T-cell (primary cell): Measurements from ENCODE around the gene GCSAM. TPM values are rescaled to one million over a fixed set of nuclear protein-coding genes. Genes with fewer than 3 reads are reported as not detected.

ENCODE experiments used
- ATAC-seq, 4 experiments: fragments of 200-7000 bp in 3 of 4; fragments of 150-1000 bp in 1 of 4; cut with Tn5 transposase; replicated peaks in 1 of 4; 1 replicate in 3 of 4; 2 replicates in 1 of 4; pipeline ENCODE4 v1.10.0; 2021; ENCODE audit warnings: moderate library complexity in 3 of 4, mild to moderate bottlenecking in 2 of 4, moderate number of reproducible peaks in 1 of 4
- CTCF ChIA-PET, 2 donors: fragments of 300-600 bp; sonication (Branson Sonifier 250); formaldehyde crosslinking; loops; one replicate each; lab custom pipeline; 2022; ENCODE audit warnings: antibody characterized with exemption in 2 of 2; lab: Charles Lee
- POLR2A ChIA-PET, 2 donors: fragments of 300-600 bp; sonication (Branson Sonifier 250); formaldehyde crosslinking; loops; one replicate each; lab custom pipeline; 2022; ENCODE audit warnings: antibody characterized with exemption in 2 of 2; lab: Charles Lee
- DNase-seq, 35 experiments: peaks; one replicate each; pipeline versions ENCODE4 v3.0.0 to v3.0.0-alpha.2; 2013 to 2023
- H3K27ac ChIP-seq: one replicate; pipeline ENCODE4 v1.5.1; 2013; ENCODE audit warnings: low read length
- H3K27me3 ChIP-seq, 2 experiments: replicated peaks in 1 of 2; 1 replicate in 1 of 2; 2 replicates in 1 of 2; pipeline versions ENCODE4 v1.6.1 to v1.7.0; 2013; ENCODE audit warnings: low read length in 1 of 2, mixed read lengths in 1 of 2; ENCODE audit not compliant: control insufficient read depth in 2 of 2, insufficient read depth in 2 of 2; ENCODE audit errors: extremely low read depth in 1 of 2
- H3K36me3 ChIP-seq, 2 donors: 1 replicate in 1 of 2; 2 replicates in 1 of 2; pipeline versions ENCODE4 v1.6.1 to v1.7.0; 2013; ENCODE audit warnings: low read length in 1 of 2; ENCODE audit not compliant: control insufficient read depth in 2 of 2, insufficient read depth in 1 of 2; ENCODE audit errors: extremely low read depth in 1 of 2
- H3K4me1 ChIP-seq, 2 experiments: 1 replicate in 1 of 2; 2 replicates in 1 of 2; pipeline versions ENCODE4 v1.6.1 to v1.7.0; 2013; ENCODE audit warnings: low read length in 2 of 2, mixed read lengths in 1 of 2; ENCODE audit not compliant: insufficient read depth in 2 of 2, control insufficient read depth in 1 of 2; ENCODE audit errors: extremely low read depth in 1 of 2
- H3K4me3 ChIP-seq, 2 donors: 1 replicate in 1 of 2; 2 replicates in 1 of 2; pipeline versions ENCODE4 v1.5.1 to v1.7.0; 2013; ENCODE audit warnings: mild to moderate bottlenecking in 2 of 2, low read length in 1 of 2, moderate library complexity in 1 of 2; ENCODE audit not compliant: control insufficient read depth in 1 of 2; ENCODE audit errors: extremely low read depth in 1 of 2
- H3K9me3 ChIP-seq: 2 replicates; pipeline ENCODE4 v1.7.0; 2013
- H3K27ac Mint-ChIP-seq, 2 donors: one replicate each; pipeline ENCODE4 v1.8.0; 2020 to 2021; ENCODE audit warnings: mild to moderate bottlenecking in 2 of 2, mixed read lengths in 2 of 2
- H3K27me3 Mint-ChIP-seq, 2 donors: one replicate each; pipeline ENCODE4 v1.8.0; 2021 to 2022; ENCODE audit warnings: mixed read lengths in 2 of 2
- H3K36me3 Mint-ChIP-seq: one replicate; pipeline ENCODE4 v1.8.0; 2021; ENCODE audit warnings: mixed read lengths
- H3K4me1 Mint-ChIP-seq, 3 donors: one replicate each; pipeline ENCODE4 v1.8.0; 2020 to 2022; ENCODE audit warnings: mixed read lengths in 3 of 3, mild to moderate bottlenecking in 1 of 3
- H3K4me3 Mint-ChIP-seq, 3 donors: one replicate each; pipeline ENCODE4 v1.8.0; 2020 to 2022; ENCODE audit warnings: mild to moderate bottlenecking in 3 of 3, mixed read lengths in 3 of 3, moderate library complexity in 3 of 3
- H3K9me3 Mint-ChIP-seq, 3 donors: one replicate each; pipeline ENCODE4 v1.8.0; 2020 to 2022; ENCODE audit warnings: mixed read lengths in 3 of 3
- WGBS: methylation state at CpG from one replicate; pipeline ENCODE4 v1.1.5; 2013; ENCODE audit warnings: missing lambda C conversion rate; ENCODE audit not compliant: insufficient coverage; 5-methylcytosine and 5-hydroxymethylcytosine counted together
- total RNA-seq, 35 experiments: library from RNA in 6 of 35; stranded (reverse) in 6 of 35; fragments of 120-200 nt in 1 of 35; gene quantifications; one replicate each; pipeline versions ENCODE4 v1.2.1 to v1.2.4 and lab custom pipeline; 2013 to 2026

The GCSAM gene
- total RNA-seq (10 to 100 TPM; 15.8 to 21.6 (median 18.2) TPM), total RNA-seq (lab: John Stamatoyannopoulos, UW) (3.0 to 46.3 (median 25.9) reads per million in 29 experiments)
- 32.6 TPM for total RNA-seq (2013)

DNA sequence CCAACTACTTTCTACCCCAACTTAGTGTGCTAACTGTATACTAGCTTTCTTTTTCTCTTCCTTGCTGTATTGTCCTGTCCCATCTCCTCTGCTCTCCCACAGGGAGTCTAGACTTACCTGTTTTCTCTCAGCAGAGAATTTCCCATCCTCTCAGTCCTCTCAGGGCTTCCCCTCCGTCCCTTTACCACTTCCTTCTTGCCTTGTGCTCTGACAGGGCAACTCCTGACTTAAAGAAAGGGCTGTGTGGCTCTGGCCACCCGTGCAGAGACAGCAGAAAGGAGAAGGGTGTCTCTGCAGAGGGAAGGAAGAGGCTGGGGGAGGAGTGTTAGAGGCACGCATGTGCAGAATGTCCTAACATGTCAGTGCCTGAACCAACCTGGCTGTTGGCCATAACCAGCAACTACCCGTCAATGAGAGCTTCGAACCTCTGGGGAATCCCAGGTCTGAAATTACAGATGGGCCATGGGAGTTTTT lies at the start of gene GCSAM:
Gene GCSAM (minus strand): TSS at position 274 of the 474 bp plus-strand sequence. CDS start 128 bp downstream, at position 146.
- H3K9me3 ChIP-seq = no peaks in the 10 kb centered on the region
- H3K36me3 ChIP-seq = no peaks in the 10 kb centered on the region
- Mint-ChIP-seq H3K36me3 (no peaks in the 10 kb centered on the region), H3K9me3 (no peaks in the 10 kb centered on the region), H3K4me1 (peaks cover 91 to 94% (median 92%) of the 10 kb centered on the region in 3 donors), H3K27ac (peak within 1 kb of the TSS; percentile 93 to 98), H3K27me3 (no peaks in the 10 kb centered on the region), H3K4me3 (peak within 1 kb of the TSS; percentile 86 to 92 (median 90))
- peak within 1 kb of the TSS; percentile 87 for H3K27ac ChIP-seq
- peak; percentile 71 to 79 (median 74) for ATAC-seq
- 0% methylated on average over 1 of the region's 5 CpGs for WGBS
- peaks cover 47 to 76% of the 10 kb centered on the region in 2 experiments for H3K4me1 ChIP-seq
- H3K27me3 ChIP-seq = no peaks in the 10 kb centered on the region
- DNase-seq = peak; percentile 31 to 89 (median 72)
- POLR2A ChIA-PET = no interaction called here
- CTCF ChIA-PET = interaction anchor here (1.1 to 1.3 kb wide), 2 partner anchors 9 to 22 kb away, joined by 3 to 7 read pairs; no protein-coding TSS in a partner anchor
- peak within 1 kb of the TSS; percentile 46 to 64 for H3K4me3 ChIP-seq

DNA sequence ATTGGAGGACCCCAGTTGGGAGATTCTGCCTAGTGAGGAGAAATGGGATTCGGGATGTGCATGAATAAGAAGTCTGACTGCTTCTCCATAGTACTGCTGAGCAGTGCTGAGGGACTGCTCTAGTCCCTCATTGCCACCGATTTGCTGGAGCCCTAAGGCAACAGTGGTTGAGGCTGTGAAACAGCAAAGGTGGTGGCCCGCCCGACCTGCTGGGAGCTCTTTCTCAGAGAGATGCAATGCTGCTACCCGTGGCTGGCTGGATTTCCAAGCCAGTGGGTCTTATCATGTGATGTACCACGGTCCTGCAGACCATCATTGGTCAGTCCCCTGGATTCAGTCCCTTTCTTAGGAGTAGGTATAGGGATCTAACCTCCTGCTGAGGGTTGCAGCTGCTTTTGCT lies 42.6 kb upstream of the GCSAM start:
- Mint-ChIP-seq H3K36me3 (no peaks in the 10 kb centered on the region), H3K27ac (no peak overlapping the region), H3K4me3 (no peak overlapping the region), H3K27me3 (peaks cover 0 to 3% of the 10 kb centered on the region in 2 donors), H3K9me3 (no peaks in the 10 kb centered on the region), H3K4me1 (no peaks in the 10 kb centered on the region)
- Histone ChIP-seq H3K4me1 (no peaks in the 10 kb centered on the region), H3K9me3 (no peaks in the 10 kb centered on the region), H3K4me3 (no peak overlapping the region), H3K36me3 (no peaks in the 10 kb centered on the region), H3K27ac (no peak overlapping the region), H3K27me3 (peaks cover 0 to 18% of the 10 kb centered on the region in 2 experiments)
- ChIA-PET POLR2A (no interaction called here), CTCF (interaction anchor here in 1 of 2 donors (0.6 kb wide), 1 partner anchor 134 kb away, joined by 3 read pairs; no protein-coding TSS in a partner anchor)
- 83% methylated on average over 6 of the region's 6 CpGs for WGBS
- DNase-seq (no peak), ATAC-seq (no peak)

DNA sequence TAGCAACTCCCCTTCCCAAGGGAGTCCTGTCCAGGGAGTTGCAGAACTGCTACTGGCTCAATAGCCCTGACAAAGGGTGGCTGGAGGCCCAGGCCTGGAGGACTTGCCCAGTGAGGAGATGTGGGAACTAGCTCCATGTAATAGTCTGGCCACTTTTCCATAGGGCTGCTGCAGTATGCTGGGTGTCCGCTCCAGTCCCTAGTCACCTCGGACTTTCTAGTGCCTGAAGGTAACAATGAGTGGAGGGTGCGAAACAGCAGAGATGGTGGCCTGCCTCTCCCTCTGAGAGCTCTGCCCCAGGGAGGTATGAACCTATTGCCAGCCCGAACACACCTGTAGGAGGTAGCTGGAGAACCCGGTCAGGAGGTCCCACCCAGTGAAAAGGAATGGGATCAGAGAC lies 42.0 kb upstream of the GCSAM start:
- Mint-ChIP-seq H3K4me3 (no peak overlapping the region), H3K27me3 (peaks cover 0 to 3% of the 10 kb centered on the region in 2 donors), H3K9me3 (no peaks in the 10 kb centered on the region), H3K27ac (no peak overlapping the region), H3K4me1 (no peaks in the 10 kb centered on the region), H3K36me3 (no peaks in the 10 kb centered on the region)
- no peak overlapping the region for H3K27ac ChIP-seq
- no peak for DNase-seq
- H3K9me3 ChIP-seq = no peaks in the 10 kb centered on the region
- no peaks in the 10 kb centered on the region for H3K4me1 ChIP-seq
- no peaks in the 10 kb centered on the region for H3K36me3 ChIP-seq
- peaks cover 0 to 18% of the 10 kb centered on the region in 2 experiments for H3K27me3 ChIP-seq
- WGBS = 90% methylated on average over 5 of the region's 5 CpGs
- no peak for ATAC-seq
- no peak overlapping the region for H3K4me3 ChIP-seq
- POLR2A ChIA-PET = no interaction called here
- CTCF ChIA-PET = no interaction called here

DNA sequence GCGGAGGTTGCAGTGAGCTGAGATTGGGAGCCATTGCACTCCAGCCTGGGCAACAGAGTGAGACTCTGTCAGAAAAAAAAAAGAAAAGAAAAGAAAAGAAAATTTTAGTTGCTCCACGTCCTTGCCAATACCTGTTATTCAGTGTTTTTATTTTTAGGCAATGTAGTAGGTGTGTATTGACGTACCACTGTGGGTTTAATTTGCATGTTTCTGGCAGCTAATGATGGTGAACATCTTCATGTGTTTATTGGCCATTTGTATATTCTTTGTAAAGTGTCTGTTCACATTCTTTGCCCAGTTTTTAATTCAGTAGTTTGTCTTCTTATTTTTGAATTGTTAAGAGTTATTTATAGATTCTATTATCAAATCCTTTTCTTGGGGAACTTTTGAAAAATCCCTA lies 38.1 kb upstream of the GCSAM start:
- Histone ChIP-seq H3K9me3 (no peaks in the 10 kb centered on the region), H3K27me3 (peaks cover 0 to 16% of the 10 kb centered on the region in 2 experiments), H3K4me3 (no peak overlapping the region), H3K4me1 (no peaks in the 10 kb centered on the region), H3K36me3 (no peaks in the 10 kb centered on the region), H3K27ac (no peak overlapping the region)
- H3K27ac Mint-ChIP-seq = no peak overlapping the region
- CTCF ChIA-PET = no interaction called here
- peaks cover 0 to under 1% of the 10 kb centered on the region in 2 donors for H3K27me3 Mint-ChIP-seq
- H3K9me3 Mint-ChIP-seq = peaks cover 0 to 2% (median 2%) of the 10 kb centered on the region in 3 donors
- ATAC-seq = no peak
- POLR2A ChIA-PET = no interaction called here
- no peak overlapping the region for H3K4me3 Mint-ChIP-seq
- no peak for DNase-seq
- no peaks in the 10 kb centered on the region for H3K4me1 Mint-ChIP-seq
- no peaks in the 10 kb centered on the region for H3K36me3 Mint-ChIP-seq
- 95% methylated on average over 3 of the region's 3 CpGs for WGBS

- no peak for ATAC-seq
- Mint-ChIP-seq H3K27ac (no peak overlapping the region), H3K4me3 (no peak overlapping the region), H3K36me3 (no peaks in the 10 kb centered on the region), H3K27me3 (no peaks in the 10 kb centered on the region), H3K9me3 (peaks cover 1 to 5% (median 2%) of the 10 kb centered on the region in 3 donors), H3K4me1 (no peaks in the 10 kb centered on the region)
- no peak for DNase-seq
- H3K27me3 ChIP-seq = peaks cover 0 to 10% of the 10 kb centered on the region in 2 experiments
- 83% methylated on average over 2 of the region's 2 CpGs for WGBS
- CTCF ChIA-PET = no interaction called here
- H3K9me3 ChIP-seq = no peaks in the 10 kb centered on the region
- POLR2A ChIA-PET = no interaction called here
- no peak overlapping the region for H3K27ac ChIP-seq
- no peaks in the 10 kb centered on the region for H3K4me1 ChIP-seq
- no peaks in the 10 kb centered on the region for H3K36me3 ChIP-seq
- H3K4me3 ChIP-seq = no peak overlapping the region
Observed at GRCh38 chr3:112170046-112170445, 37.0 kb upstream of the GCSAM start.

- Histone ChIP-seq H3K9me3 (no peaks in the 10 kb centered on the region), H3K36me3 (no peaks in the 10 kb centered on the region), H3K27me3 (no peaks in the 10 kb centered on the region), H3K4me3 (no peak overlapping the region), H3K27ac (no peak overlapping the region), H3K4me1 (no peaks in the 10 kb centered on the region)
- Mint-ChIP-seq H3K27me3 (no peaks in the 10 kb centered on the region), H3K4me3 (no peak overlapping the region), H3K36me3 (peaks cover 2% of the 10 kb centered on the region), H3K27ac (no peak overlapping the region), H3K9me3 (peaks cover 5 to 11% (median 6%) of the 10 kb centered on the region in 3 donors), H3K4me1 (no peaks in the 10 kb centered on the region)
- ChIA-PET CTCF (interaction anchor here in 1 of 2 donors (0.6 to 1.1 kb wide), 2 partner anchors 9 to 376 kb away, joined by 3 to 4 read pairs; no protein-coding TSS in a partner anchor), POLR2A (interaction anchor here (0.6 kb wide), 2 partner anchors 29 to 195 kb away, joined by 3 to 4 read pairs; no protein-coding TSS in a partner anchor)
- ATAC-seq (no peak), DNase-seq (no peak)
- no CpG with 5 or more reads among the region's 2 CpGs for WGBS
Observed at GRCh38 chr3:112167758-112168157, 34.7 kb upstream of the GCSAM start.
